Measurements from ENCODE around the gene CSPG4.
"Not testable (repeated sequence)": the region's sequence is repeated elsewhere in the genome, so short reads cannot be mapped to it uniquely, and the experiment has no call there.

The CSPG4 gene

DNA sequence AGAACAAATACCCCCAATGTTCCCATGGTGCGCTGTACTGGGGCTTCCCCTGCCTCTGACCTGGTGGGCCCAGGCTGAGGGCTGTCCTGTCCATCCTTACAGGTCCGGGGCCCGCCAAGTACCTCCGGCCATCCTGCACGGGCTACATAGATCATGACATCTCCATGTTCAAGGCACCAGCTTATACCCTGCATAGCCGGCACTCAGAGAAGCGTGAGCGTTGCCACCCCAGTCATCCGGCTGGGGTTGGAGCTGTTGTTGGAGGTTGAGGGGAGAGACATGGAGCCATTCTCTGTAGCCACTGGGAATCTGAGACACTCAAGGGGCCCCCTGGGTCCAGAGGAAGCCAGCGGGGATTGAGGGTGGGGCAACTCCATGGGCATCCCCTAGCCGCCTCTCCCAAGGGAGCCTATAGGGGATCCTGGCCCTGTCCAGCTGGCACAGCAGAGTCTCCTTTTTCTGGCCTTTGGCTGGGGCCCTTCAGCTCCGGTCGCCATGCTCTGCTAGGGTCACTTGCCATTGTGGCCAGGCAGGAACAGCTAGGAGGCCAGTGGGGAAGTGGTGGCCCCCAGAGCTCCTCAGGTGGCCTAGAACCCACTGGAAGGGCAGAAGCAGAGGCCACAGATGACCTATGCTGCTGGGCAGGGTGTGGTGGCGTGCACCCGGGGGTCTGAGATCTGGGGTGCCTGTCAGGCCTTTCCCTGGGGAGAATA, 12.5 kb upstream of the CSPG4 start:
- DNase-seq: no peak

DNA sequence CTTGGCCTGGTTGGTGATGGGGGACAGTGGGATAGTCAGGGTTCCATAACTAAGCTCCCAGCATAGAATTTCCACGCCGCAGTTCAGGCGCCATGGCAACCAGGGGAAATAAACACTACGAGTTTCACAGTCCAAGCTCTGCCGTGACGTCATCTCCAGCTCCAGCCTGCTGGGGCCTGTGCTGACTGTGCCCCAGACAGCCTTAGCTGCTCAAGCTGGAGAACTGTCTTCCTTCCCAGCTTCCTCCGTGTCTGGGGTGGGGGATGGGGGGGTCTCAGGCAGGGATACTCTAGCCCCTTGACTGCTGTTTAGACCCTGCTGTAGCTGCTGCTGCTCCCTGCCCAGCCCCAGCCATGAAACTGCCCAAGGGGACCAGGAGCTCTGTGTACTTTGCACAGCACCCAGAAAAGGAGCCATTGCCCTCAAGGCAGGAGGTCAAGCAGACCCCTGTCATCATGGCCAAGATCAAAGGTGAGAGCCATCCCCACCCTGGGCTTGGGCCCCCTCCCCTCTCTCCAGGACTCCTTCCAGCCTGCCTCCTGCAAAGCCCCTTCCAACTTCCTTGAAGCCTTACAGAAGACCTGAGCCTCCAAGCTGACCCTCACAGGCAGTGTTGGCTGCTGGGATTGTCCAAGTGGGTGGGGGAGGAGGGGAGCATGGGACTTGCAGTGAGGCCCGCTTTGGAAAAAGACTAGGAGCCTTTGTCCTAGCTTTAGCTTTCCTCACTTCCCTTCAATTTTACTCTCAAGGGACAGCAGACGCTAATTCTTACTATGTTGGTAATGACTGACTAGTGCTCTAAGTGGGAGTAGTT, 11.4 kb upstream of the CSPG4 start:
- DNase-seq: peak; percentile 20

DNA sequence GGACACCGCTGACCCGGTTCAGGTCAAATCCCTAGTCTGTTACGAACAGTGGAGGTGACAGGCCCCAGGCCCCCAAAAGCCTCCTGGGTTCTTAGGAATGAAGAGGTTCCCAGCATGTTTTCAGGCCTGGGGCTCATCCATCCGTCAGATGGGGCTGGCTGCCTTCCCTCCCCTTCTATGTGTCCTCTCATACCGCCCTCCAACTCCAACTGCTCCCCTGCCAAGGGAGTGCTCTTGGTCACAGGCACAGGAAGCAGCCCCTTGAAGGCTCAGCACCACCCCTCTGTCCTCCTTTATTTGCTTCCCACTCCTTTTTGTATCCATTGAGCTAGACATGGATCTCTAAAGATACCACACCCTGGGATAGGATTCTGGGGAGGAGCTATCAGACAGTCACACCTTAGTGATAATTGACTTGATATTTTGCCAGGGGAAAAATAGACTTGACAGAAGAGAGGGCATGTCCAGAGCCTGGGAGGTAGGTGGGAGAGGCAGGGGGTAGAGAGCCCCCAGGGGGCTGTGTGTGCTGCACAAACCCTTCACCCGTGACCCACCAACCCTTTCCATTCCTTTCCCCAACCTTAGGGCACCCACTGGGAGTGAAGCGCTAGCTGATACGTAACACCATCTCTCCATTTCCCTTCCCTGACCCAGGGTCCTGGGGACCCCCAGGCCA, 10.7 kb upstream of the CSPG4 start:
- no peak for DNase-seq

DNA sequence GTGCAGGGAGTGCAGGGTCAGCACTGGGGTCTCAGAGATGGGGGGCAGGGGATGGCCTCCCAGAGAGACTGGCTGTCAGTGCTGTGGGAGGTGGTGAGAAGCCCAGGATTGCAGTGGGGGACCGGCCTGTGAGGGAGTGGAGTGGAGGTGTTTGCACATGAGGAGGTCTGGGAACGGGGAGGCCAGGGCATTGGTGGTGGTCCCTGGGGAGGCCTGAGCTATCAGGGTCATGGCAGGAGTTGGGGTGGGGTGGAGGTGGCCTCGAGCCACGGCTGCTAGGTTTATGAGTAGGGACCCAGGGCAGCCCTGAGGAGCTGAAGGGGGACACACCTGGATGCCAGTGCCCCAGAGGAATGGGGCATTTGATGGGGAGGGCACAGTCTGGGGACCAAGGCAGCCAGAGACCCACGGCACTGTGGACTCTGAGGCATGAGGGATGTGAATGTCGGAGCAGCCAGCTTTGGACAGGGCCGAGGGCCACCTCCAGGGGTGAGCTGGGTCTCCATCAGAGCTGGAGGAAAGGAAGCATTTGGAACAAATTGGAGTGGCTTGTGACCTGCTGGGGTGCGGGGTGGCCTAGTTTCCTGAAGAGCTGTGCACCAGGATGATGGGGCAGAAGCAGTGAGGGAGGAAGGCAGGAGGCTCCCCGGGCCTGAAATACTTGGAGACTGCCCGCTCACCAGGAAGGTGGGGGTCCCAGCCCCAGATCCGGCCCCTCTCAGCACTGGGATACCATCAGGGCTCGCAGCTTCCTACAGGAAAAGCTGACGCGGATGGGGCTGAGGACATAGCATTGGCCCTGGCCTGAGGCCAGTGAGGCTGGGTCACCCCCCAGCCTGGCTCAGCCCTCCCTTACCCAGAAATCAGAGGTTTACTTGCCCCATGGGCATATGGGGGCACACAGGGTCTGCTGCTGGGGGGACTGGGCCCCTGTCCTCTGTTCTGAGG, 9.5 kb upstream of the CSPG4 start:
- no peak for DNase-seq

DNA sequence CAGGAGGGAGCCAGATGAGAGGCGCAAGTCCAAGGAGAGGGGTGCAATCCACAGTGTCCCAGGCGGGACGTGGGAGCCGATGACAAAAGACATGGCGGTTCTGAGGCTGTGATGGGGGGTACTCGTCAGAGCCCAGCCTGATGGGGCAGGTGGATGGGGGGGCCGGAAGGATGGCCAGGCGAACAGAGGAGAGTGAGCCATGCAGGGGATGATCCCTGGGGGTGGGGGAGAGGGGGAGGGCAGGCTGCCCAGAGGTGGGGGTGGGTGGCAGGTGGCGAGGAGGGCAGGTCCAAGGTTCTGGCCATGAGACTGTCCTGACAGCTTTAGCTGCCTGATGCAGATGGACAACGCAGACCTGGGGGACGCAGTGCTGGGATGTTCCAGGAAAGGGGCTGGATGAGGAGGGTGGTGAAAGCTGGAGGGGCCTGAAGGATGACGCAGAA, 8.9 kb upstream of the CSPG4 start:
- DNase-seq: no peak

DNA sequence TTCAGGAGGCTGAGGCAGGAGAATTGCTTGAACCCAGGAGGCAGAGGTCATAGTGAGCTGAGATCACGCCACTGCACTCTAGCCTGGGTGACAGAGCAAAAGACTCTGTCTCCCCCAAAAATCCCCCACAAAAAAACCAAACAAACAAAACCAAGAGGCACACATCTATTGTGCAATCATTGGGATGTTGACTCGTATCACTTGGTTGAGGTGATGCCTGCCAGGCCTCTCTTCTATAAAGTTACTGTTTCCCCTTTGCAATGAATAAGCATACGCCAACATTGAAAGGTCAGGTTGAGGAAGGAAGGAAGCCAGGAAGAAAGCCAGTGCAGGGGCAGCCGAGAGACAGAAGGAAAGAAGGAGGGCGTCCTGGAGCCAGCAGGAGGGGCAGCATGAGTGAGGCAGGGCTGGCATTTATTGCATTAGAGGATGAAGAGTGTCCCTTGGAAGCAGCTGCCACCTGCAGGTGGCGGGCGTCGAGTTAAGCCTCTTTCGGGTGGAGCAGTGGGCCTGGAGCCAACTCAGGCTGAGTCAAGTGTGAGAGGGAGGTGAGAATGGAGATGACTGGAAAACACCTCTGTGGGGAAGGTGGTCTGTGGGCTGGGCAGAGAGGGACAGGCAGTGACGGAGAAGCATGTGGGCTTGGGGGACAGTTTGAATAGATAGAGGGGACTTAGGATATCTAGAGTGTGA, 8.3 kb upstream of the CSPG4 start:
- no peak for DNase-seq

DNA sequence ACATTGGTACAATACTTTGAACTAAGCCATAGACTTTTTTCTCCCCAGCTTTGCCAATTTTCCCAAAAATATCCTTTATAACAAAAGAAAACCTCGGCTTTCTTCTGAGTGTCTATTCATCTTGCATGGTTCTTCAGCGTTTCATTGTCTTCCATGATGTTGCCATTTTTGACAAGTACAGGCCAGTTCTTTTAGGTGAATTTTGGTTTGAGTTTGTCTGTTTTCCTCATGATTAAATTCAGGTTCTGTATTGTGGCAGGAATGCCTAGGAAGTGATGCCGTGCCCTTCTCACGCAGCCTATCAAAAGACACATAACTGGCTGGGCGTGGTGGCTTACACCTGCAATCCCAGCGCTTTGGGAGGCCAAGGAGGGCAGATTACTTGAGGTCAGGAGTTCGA, 7.6 kb upstream of the CSPG4 start:
- no peak for DNase-seq

DNA sequence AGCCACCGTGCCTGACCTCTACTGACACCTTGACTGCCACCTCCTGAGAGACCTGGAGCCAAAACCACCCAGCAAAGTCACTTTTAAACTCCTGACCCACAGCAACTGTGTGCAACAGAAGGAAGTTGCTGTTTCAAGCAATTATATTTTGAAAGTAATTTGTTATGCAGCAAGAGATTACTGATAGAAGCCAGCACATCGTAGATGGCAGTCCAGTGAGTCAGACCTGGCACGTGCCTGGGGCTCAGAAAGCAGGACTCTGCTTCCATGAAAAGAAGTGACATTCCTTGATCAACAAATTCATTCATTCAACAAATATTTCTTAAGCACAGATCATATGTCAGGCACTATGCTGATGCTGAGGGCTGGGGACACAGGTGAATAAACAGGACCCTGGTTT, 5.7 kb upstream of the CSPG4 start:
- no peak for DNase-seq

DNA sequence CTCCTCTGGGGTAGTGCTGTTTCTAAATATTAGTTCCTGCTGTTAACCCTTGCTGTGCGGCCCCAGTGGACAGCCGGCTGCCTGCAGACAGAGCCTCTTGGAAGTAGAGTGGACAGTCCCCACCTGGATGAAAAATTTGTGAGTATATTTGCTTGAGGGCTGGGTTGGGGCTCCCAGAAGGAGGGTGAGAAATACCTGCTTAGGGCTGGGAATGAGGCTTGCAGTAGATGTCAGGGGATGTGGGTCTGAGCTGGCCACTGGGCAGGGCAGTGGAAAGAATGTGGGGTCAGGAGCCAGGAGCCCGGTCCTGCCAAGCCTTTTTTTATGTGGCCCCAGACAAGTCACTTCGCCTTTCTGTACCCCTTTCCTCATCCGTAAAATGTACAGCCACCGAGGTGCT, 4.4 kb upstream of the CSPG4 start:
- DNase-seq: not testable (repeated sequence)

DNA sequence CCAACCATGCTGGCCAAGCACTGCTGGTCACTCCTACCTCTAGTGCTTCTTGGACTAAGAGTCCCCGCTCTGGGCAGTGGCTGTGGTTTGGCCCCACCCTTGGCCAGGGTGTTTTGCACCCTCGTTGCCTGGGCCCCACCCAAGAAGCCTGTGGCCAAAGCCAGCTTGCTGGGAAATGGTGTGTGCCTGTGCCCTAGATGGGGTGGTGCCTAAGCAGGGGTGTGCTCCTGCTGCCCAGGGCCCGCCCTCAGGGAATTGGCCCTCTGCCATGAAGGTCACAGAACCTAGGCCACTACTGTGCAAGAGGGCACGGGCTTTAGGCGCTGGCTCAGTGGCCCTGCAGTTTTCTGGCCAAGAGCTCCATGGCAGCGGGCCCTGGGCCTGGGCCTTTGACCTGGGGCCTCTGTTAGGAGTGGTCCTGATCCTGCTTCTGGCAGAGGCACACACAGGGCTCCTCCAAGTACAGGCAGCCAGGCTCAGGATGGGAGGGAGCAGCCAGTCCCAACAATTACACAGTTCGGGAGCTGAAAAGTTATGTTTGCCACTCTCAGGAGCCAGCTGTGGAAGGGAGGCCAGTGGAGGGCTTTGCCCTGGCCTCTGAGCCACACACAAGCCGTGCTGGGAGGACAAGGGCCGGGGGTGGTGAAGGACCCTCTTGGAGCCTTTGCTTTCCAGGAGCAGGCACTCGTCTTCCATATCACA, 3.8 kb upstream of the CSPG4 start:
- DNase-seq: not testable (repeated sequence)

DNA sequence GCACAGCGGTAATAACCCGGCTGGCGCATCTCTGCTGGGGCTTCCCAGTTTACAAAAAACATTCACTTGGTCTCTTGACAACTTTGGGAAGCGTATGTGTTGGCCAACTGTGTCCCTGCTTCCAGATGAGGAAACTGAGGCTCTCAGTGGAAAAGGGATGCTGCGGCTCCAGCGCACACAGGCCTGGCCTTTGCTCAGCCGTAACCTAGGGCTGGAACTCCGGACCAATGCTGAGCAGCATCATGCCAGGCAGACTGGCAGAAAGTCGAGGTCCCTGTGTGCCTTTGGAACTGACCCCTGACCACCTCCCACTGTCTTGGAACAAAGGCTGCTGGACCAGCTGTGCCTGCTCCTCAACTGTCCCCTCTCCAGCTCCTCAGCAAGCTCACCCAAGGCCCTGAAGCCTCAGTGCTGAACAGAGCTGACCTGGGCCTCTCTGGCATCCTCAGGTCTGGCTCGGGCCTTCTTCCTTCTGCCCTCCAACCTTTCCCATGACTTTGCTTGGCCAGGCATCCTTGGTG, 2.7 kb upstream of the CSPG4 start:
- DNase-seq: not testable (repeated sequence)

DNA sequence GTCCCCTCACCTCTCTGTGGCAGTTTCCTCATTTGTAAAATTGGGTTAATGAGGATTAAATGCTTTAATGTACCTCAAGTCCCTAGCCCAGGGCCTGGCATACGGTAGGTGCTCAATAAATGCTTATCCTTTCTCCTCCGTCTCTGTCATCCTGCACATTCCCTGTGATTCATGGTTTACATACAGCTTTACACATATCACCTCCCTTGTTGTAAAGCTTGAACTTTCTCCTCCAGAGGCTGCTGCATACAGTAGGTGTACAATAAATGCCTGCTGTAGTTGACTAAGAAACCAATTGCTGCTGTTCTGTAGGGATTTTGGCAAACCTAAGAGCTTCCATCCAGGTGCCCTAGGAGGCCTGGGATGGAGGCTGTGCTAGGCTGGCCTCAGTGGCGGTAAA, 1.5 kb upstream of the CSPG4 start:
- DNase-seq: no peak

DNA sequence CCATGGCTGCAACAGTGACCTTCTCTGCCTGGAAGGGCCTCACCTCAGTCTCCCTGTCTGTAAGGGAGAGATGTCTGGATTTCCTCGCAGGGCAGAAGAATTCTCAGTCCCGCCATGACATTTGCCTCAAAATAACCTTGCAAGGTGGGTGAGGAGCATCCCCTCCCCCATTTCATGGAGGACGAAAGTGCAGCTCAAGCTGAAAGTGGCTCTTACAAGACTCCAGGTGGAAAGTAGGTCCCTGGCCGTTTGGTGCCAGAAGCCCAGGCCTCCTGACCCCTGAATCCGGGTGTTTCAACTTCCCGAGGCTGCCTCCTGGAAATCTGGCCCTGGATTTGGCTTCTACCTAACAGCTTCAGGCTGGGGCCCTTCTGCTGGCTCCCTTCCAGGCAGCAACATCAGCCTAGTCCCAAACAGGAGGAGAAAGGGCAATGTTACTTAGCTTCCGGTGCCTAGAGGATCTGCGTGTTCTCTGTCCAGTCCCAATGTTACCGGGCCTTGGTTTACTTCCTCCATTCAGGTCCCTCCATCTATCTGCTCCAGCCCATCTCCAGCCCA, 769 bp upstream of the CSPG4 start:
- DNase-seq: no peak

DNA sequence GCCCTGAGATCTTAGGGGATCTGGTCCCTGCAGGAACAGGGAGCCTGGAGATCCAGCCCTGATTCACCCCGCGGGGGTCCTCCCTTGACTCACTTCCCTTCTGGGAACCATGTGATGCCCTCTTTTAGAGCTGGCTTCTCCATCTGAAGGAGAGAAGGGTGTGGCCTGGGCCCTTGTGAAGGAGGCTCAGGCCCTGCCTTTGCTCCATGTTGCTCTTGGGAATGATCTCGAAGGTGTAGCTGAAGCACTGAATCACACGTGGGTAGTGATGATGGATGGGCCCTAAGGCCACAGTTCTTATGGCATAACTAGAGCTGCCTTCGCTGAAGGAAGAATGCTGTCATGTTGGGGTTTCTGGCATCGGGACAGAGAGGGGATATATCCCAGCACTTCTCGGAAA, 1.2 kb downstream of the CSPG4 start:
- DNase-seq: not testable (repeated sequence)

DNA sequence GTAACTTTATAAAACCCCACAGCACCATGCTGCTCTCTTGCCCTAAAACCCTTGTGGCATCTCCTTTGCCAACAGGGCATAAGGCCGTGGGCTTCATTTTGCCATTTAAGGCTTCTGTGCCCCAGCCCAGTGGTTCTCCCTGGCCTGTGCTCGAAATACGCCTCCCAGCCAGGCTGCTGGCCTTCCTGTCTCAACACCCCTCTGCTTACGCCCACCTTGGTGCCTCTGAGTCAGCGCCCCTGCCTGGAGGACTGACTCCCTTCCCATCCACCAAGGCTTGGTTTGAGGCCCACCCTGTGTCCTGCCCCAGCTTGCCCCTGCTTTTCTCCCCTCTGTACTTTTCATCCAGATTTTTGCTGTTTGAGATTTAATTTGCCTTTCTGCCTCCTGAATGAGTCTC, 1.8 kb downstream of the CSPG4 start:
- DNase-seq: not testable (repeated sequence)

DNA sequence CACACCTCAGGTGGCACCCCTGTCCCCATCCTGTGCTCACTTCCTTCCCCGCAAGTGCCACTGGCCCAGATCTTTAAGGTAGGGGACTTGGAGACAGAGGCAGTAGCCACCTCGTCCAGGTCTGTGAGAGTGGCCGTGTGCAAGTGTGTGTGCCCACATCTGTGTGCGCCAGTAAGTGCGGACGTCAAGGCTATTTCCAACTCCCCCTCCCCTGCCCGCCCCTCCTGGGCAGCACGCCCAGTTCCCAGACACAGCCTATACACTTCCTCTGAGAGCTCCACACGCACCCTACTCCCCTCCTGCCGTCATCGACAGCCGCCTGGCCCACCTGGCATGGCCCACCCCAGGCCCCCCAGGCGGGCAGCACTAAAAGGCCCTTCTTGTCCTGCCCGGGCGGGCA, 3.2 kb downstream of the CSPG4 start:
- not testable (repeated sequence) for DNase-seq

DNA sequence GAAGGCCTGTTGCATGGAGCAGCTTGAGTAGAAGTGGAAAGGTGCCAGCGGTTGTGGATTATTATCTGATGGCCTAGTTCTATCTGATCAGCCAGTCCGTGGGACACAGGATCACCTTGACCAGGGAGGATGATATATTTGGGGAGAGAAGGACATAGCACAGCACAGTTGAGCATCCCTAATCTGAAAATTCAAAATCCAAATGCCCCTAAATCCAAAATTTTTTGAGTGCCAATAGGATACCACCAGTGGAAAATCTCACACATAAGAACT, 6.0 kb downstream of the CSPG4 start:
- DNase-seq: no peak

DNA sequence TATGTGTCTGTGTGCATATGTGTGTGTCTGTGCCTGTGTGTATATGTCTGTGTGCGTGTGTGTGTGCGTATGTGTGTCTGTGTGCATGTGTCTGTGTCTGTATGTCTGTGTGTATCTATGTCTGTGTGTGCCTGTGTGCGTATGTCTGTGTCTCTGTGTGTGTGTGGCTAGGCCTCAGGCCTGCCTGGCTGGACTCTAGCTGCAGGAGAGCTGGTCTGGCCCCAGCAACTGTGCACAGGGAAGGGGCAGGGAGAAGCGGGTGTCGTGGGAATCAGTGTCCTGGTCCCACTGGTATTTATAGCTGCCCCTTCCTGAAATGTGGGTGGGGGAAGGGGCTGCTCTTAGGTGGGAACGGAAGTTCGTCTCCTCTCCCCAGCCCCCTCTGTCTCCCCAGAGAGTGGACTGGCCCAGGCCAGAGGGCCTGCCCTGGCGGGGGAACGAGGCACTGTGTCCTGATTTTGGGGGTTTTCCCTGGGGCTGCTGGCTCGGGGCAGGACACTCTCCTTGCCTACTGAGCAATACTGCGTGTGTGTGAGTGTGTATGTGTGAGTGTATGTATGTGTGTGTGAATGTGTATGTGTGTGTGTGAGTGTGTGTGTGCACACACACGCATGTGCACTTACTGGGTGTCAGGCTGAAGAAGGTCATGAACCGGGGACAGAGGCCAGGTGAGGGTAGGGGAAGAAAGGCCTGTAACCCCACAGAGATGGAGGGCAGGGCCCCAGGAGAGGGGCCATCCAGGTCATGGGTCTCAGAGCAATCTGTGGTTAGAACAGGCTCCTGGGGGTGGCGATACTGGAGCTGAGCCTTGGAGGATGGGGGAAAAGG, 6.6 kb downstream of the CSPG4 start:
- no peak for DNase-seq

DNA sequence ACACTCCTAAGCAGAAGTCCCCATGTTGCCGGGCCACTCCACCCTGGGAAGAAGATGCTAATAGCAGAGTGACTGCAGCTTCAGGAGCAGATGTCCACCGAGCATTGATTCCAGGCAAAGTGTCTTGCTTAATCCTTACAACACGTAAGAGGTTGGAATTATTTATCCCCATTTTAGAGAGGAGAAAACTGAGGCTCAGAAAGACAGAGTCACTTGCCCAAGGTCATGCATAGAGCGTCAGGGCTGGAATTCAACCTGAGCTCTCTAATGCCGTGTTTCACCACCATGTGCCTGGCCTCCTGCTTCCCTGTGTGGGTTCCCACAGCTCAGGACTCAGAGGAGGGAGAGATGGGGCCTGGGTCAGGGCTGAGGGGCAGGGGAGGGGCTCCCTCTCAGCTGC, 7.3 kb downstream of the CSPG4 start:
- not testable (repeated sequence) for DNase-seq

DNA sequence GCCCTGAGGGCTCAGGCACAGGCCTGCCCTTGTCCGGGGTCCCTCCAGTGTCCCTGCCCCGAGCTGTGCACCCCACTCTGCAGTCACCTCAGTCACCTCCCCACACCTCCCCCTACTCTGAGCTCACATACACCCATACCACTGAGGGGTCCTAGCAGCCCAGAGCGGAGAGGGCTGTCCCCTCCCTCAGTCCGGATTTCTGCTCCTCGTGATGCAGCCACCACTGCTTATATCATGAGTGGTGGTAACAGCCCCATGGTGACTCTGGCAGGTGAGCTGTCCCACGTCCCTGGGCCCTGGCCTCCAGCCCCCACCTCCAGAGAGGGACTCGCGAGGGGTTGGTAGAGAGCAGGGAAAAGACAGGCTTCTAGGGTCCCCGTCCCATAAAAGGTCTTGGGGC, 8.0 kb downstream of the CSPG4 start:
- DNase-seq: no peak
